Tibial nerve (tissue), 3 donors: ENCODE measurements around the gene MDK.
A peak's percentile ranks its signal among the peaks of the same experiment; 100 is the strongest.

Experiments
- CTCF ChIP-seq, 5 experiments: fragments of 200-600 bp in 3 of 5; fragments of 450-650 bp in 2 of 5; sonication (generic) in 3 of 5; IDR thresholded peaks; one replicate each; pipeline ENCODE4 v1.5.1; 2016 to 2019; ENCODE audit warnings: antibody characterized with exemption in 5 of 5, mild to moderate bottlenecking in 3 of 5, moderate library complexity in 2 of 5
- POLR2A ChIP-seq, 2 donors: fragments of 450-650 bp; IDR thresholded peaks; one replicate each; pipeline ENCODE4 v1.6.1; 2017; ENCODE audit warnings: antibody characterized with exemption in 2 of 2, mild to moderate bottlenecking in 2 of 2, moderate library complexity in 2 of 2

- TF ChIP-seq CTCF (IDR thresholded peaks at IDR 0.05) (peak; percentile 84 to 100 (median 99)), POLR2A (IDR thresholded peaks at IDR 0.05) (peak in 1 of 2 donors; percentile 36)
Measured at GRCh38 chr11:46346886-46347636, 34.4 kb upstream of the MDK start, which contains the start of gene DGKZ.
